Progenitor cell of endocrine pancreas (in vitro differentiated cells): ENCODE data around the gene XPO5. TPM values are rescaled to one million over a fixed set of nuclear protein-coding genes. Genes with fewer than 3 reads are reported as not detected.
"Not testable (repeated sequence)": the region's sequence is repeated elsewhere in the genome, so short reads cannot be mapped to it uniquely, and the experiment has no call there.

Source experiments
- DNase-seq: peaks from one replicate; pipeline ENCODE4 v3.0.0; 2021; ENCODE audit warnings: low spot score; ENCODE audit not compliant: unreplicated experiment
- H3K27ac Mint-ChIP-seq: 2 replicates; pipeline ENCODE4 v1.8.0; 2021; ENCODE audit warnings: mild to moderate bottlenecking, moderate library complexity, mixed read lengths
- H3K27me3 Mint-ChIP-seq: 2 replicates; pipeline ENCODE4 v1.8.0; 2021; ENCODE audit warnings: mixed read lengths
- H3K36me3 Mint-ChIP-seq: 2 replicates; pipeline ENCODE4 v1.8.0; 2022; ENCODE audit warnings: mixed read lengths; ENCODE audit not compliant: insufficient read depth
- H3K4me1 Mint-ChIP-seq: 2 replicates; pipeline ENCODE4 v1.8.0; 2021; ENCODE audit warnings: low read depth, mixed read lengths
- H3K4me3 Mint-ChIP-seq: 2 replicates; pipeline ENCODE4 v1.8.0; 2021; ENCODE audit warnings: low read depth, mild to moderate bottlenecking, moderate library complexity, mixed read lengths
- H3K9me3 Mint-ChIP-seq: 2 replicates; pipeline ENCODE4 v1.8.0; 2021; ENCODE audit warnings: low read depth, mixed read lengths
- total RNA-seq: library from RNA; stranded (reverse); gene quantifications from 2 replicates; pipeline ENCODE4 v1.2.1, GENCODE V29; 2021
- TF ChIP-seq, protein P1 (sequence below): fragments of 200-600 bp; sonication (generic); IDR thresholded peaks from one replicate; pipeline ENCODE4 v1.5.0; 2021; ENCODE audit warnings: antibody characterized with exemption, mild to moderate bottlenecking; ENCODE audit not compliant: unreplicated experiment

Gene XPO5
- total RNA-seq, 1 donor from 2014 or later, result 64.0 TPM

DNA sequence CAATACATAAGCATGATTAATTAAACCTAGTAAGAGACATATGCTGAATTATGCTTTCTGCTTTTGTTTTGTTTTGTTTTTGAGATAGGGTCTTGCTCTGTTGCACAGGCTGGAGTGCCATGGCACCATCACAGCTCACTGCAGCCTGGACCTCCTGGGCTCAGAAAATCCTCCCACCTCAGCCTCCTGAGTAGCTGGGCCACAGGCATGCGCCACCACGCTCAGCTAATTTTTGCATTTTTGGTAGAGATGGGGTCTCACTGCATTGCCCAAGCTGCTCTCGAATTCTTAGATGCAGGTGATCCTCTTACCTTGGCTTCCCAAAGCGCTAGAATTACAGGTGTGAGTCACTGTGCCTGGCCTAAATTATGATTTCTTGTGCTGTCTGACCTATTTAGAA is 3.8 kb downstream of the XPO5 start:
- peaks cover 6% of the 10 kb centered on the region for H3K4me1 Mint-ChIP-seq
- DNase-seq, result no peak
- H3K27me3 Mint-ChIP-seq, result no peaks in the 10 kb centered on the region
- H3K36me3 Mint-ChIP-seq, result peaks cover 11% of the 10 kb centered on the region
- H3K27ac Mint-ChIP-seq, result no peak overlapping the region
- TF ChIP-seq, protein P1, sequence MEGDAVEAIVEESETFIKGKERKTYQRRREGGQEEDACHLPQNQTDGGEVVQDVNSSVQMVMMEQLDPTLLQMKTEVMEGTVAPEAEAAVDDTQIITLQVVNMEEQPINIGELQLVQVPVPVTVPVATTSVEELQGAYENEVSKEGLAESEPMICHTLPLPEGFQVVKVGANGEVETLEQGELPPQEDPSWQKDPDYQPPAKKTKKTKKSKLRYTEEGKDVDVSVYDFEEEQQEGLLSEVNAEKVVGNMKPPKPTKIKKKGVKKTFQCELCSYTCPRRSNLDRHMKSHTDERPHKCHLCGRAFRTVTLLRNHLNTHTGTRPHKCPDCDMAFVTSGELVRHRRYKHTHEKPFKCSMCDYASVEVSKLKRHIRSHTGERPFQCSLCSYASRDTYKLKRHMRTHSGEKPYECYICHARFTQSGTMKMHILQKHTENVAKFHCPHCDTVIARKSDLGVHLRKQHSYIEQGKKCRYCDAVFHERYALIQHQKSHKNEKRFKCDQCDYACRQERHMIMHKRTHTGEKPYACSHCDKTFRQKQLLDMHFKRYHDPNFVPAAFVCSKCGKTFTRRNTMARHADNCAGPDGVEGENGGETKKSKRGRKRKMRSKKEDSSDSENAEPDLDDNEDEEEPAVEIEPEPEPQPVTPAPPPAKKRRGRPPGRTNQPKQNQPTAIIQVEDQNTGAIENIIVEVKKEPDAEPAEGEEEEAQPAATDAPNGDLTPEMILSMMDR, result no peak
- no peaks in the 10 kb centered on the region for H3K9me3 Mint-ChIP-seq
- no peak overlapping the region for H3K4me3 Mint-ChIP-seq

DNA sequence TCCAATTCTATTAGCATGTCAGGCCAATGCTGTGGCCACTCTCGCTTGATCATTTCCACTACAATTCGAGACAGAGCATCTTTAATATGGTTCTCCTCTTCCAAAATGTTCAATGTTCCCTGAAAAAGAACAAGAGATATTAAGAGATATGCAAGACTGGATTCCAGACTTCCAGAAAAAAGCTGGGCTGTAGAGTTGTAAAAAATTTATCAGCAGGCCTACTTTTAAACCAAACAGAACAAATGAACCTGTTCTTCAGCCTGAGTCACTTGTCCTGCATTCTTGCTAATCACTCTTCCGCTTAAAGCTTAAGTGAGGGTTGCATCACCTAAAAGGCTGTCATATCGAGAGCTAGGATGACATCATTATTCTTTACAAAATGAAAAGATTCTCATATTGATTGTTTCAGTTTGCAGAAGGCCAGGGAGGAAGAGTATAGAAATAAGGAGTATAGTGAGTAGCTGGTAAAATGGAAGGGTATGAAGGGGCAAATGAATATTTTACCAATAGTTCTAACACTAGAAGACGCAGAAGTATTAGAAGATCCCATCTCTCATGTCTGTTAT is 4.9 kb downstream of the XPO5 start:
- Mint-ChIP-seq H3K4me3 (no peak overlapping the region), H3K36me3 (peaks cover 11% of the 10 kb centered on the region), H3K27ac (no peak overlapping the region), H3K9me3 (no peaks in the 10 kb centered on the region), H3K27me3 (no peaks in the 10 kb centered on the region), H3K4me1 (peaks cover 6% of the 10 kb centered on the region)
- DNase-seq, result no peak
- TF ChIP-seq, protein P1, result no peak

DNA sequence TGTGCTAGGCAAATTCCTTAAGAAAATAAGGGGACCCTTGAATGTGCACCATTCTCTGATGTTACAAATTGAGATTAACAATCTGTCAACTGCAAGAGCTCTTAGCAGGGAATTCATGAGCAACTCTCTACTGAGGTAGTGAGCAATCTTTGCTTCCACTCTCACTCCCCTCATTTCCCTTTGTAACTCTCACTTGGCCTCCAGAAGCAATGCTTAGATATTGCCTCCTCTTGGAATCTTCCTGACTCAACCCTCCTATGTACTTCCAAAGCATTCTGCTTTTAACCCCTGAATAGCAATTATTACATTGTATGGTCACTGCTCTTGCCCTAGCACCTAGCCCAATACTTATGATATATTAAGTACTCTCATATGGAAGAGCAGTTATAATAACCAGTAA is 16.5 kb downstream of the XPO5 start:
- no peaks in the 10 kb centered on the region for H3K4me1 Mint-ChIP-seq
- H3K27ac Mint-ChIP-seq, result no peak overlapping the region
- DNase-seq, result no peak
- TF ChIP-seq, protein P1, result no peak
- H3K36me3 Mint-ChIP-seq, result peaks cover 23% of the 10 kb centered on the region
- H3K27me3 Mint-ChIP-seq, result no peaks in the 10 kb centered on the region
- no peaks in the 10 kb centered on the region for H3K9me3 Mint-ChIP-seq
- no peak overlapping the region for H3K4me3 Mint-ChIP-seq

DNA sequence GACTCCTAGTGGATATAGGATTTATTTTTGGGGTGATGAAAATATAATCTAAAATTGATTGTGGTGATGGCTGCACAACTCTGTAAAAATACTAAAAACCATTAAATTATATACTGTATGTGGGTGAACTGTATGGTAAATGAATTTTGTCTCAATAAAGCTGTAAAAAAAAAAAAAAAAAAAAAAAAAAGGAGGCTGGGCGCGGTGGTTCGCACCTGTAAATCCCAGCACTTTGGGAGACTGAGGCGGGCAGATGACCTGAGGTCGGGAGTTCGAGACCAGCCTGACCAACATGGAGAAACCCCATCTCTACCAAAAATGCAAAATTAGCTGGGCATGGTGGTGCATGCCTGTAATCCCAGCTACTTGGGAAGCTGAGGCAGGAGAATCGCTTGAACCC is 18.2 kb downstream of the XPO5 start:
- not testable (repeated sequence) for H3K4me1 Mint-ChIP-seq, H3K27ac Mint-ChIP-seq, H3K9me3 Mint-ChIP-seq, H3K27me3 Mint-ChIP-seq, H3K4me3 Mint-ChIP-seq, DNase-seq
- peaks cover 23% of the 10 kb centered on the region for H3K36me3 Mint-ChIP-seq

DNA sequence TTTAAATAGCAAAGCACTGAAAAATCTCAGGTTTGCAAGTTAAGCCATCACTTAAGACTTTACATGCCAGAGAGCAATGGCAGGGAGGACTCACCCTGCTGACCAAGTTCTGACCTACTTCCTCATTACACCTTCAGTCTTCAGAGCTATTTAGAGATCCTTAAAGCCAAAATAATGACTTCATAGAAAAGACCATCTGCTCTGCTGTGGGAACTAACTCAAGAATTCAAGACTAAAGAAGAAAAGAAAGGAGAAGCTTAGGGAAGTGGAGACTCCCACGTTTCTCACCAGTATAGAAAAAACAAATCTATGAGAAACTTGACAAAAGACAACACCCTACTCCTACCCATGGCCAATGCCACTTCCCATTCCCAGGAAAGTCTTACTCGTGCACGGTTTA is 28.6 kb downstream of the XPO5 start:
- H3K36me3 Mint-ChIP-seq, result peaks cover 26% of the 10 kb centered on the region
- no peak overlapping the region for H3K27ac Mint-ChIP-seq
- no peaks in the 10 kb centered on the region for H3K9me3 Mint-ChIP-seq
- H3K4me3 Mint-ChIP-seq, result no peak overlapping the region
- no peaks in the 10 kb centered on the region for H3K27me3 Mint-ChIP-seq
- no peak for DNase-seq
- TF ChIP-seq, protein P1, result no peak
- no peaks in the 10 kb centered on the region for H3K4me1 Mint-ChIP-seq

DNA sequence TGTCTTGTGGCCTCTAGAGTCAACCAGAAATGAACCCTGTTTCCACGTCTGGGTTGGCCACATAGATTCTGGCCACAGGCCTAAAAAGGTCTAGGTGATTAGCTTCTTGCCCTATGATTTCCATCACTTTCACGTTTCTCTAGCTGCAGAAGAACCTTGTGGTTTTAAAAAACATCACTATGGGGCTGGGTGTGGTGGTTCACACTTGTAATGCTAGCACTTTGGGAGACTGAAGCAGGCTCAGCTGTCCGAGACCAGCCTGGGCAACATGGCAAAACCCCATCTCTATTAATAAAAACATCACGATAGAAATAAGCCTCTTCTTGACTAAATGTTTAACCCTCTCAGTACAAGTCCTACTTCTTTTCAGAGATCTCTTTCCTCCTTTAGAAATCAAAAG is 31.4 kb downstream of the XPO5 start:
- Mint-ChIP-seq H3K36me3 (peaks cover 29% of the 10 kb centered on the region), H3K27ac (no peak overlapping the region), H3K4me3 (no peak overlapping the region), H3K9me3 (no peaks in the 10 kb centered on the region), H3K27me3 (no peaks in the 10 kb centered on the region), H3K4me1 (no peaks in the 10 kb centered on the region)
- no peak for DNase-seq
- TF ChIP-seq, protein P1, result no peak
